ENCODE measurements around the gene FBXO42. TPM values are rescaled to one million over a fixed set of nuclear protein-coding genes. Genes with fewer than 3 reads are reported as not detected.
A peak's percentile ranks its signal among the peaks of the same experiment; 100 is the strongest.
"Not testable (repeated sequence)": the region's sequence is repeated elsewhere in the genome, so short reads cannot be mapped to it uniquely, and the experiment has no call there.

The FBXO42 gene
- total and polyA plus RNA-seq, 10 donors: 8.6 to 30.2 (median 20.1) TPM

DNA sequence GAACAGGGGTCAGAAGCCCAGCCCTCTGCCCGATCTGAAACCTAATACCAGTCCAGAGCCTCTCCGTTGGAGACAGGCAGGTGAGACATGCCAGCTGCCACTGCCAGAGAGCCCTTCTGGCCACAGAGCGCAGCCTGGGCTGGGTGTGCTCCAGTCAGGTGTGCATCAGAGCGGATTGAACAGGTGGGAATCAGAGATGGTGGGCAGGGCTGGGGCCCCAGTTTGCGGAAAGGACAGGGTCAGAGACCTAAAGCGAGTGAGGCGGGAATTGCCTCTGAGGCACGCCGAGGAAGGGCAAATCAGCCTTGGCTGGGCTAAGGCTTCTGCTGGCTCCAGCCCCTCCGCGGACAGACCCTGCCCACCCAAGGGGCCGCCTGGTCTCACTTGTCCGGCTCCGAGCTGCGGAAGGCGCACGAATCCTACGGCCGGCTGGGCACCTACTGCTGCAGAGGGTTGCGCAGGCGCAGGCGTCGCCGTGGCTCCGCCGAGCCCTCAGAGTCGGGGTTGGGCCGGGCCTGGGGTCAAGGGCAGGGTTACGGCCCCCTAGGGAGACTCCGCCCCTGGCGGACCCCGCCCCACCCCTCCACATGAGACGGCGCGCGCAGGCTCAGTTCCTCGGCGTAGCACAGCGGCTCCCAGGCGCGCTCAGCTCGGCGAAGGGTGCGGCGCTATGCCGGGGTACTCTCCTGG is 125.6 kb downstream of the FBXO42 start:
- WGBS, 5 donors: 27 to 61% (median 30%) methylated on average over 26 to 46 of the region's 46 CpGs
- H3K9me3 ChIP-seq: peaks cover 0 to 16% (median 0%) of the 10 kb centered on the region in 8 donors

DNA sequence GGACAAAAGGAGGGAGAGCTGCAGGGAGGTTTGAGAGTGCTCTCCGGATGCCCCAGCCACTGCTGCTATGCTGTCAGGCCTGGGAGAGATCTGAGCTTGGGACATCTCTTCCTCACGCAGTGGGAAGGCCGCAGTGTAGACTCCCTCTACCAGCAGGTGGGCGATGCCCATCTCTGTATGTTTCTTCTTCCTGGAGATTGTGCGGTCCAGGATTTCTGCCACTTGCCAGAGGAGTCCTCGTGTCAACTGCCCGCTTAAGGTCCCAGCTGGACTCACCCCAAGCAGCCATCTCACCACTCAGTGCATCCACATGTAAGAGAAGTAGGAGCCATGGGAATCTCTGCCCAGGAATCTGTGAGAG is 126.2 kb downstream of the FBXO42 start:
- DNase-seq: no peak
- TF ChIP-seq, protein P1, sequence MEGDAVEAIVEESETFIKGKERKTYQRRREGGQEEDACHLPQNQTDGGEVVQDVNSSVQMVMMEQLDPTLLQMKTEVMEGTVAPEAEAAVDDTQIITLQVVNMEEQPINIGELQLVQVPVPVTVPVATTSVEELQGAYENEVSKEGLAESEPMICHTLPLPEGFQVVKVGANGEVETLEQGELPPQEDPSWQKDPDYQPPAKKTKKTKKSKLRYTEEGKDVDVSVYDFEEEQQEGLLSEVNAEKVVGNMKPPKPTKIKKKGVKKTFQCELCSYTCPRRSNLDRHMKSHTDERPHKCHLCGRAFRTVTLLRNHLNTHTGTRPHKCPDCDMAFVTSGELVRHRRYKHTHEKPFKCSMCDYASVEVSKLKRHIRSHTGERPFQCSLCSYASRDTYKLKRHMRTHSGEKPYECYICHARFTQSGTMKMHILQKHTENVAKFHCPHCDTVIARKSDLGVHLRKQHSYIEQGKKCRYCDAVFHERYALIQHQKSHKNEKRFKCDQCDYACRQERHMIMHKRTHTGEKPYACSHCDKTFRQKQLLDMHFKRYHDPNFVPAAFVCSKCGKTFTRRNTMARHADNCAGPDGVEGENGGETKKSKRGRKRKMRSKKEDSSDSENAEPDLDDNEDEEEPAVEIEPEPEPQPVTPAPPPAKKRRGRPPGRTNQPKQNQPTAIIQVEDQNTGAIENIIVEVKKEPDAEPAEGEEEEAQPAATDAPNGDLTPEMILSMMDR (IDR thresholded peaks at IDR 0.05 in 8 of 11, conservative IDR thresholded peaks at IDR 0.05 in 3 of 11): no peak
- TF ChIP-seq POLR2A (IDR thresholded peaks at IDR 0.05): no peak
- TF ChIP-seq POLR2AphosphoS5 (IDR thresholded peaks at IDR 0.05): no peak
- intact Hi-C loops (cut with DNase I; ENCODE audit: low total_unique reads): no loop called here
- Histone ChIP-seq H3K4me1 (peaks cover 0 to 26% (median 13%) of the 10 kb centered on the region in 6 donors), H3K36me3 (peaks cover 0 to 12% (median 0%) of the 10 kb centered on the region in 6 donors), H3K9me3 (peaks cover 0 to 16% (median 0%) of the 10 kb centered on the region in 8 donors), H3K4me3 (peak overlapping the region in 1 of 8 donors; percentile 53), H3K27me3 (replicated peaks in 1 of 7) (peaks cover 0 to 42% (median 19%) of the 10 kb centered on the region in 7 donors), H3K27ac (no peak overlapping the region)
- WGBS, 5 donors: 91 to 99% (median 94%) methylated on average over 7 of the region's 7 CpGs

More for the DNA sequence above, 125.6 kb downstream of the FBXO42 start:
- Histone ChIP-seq H3K27me3 (replicated peaks in 1 of 7) (peaks cover 0 to 42% (median 19%) of the 10 kb centered on the region in 7 donors), H3K4me1 (peaks cover 0 to 26% (median 13%) of the 10 kb centered on the region in 6 donors), H3K36me3 (peaks cover 0 to 17% (median 0%) of the 10 kb centered on the region in 6 donors), H3K27ac (no peak overlapping the region), H3K4me3 (peak overlapping the region in 5 of 8 donors; percentile 4 to 53 (median 11))
- TF ChIP-seq POLR2A (IDR thresholded peaks at IDR 0.05) (no peak), POLR2AphosphoS5 (IDR thresholded peaks at IDR 0.05) (peak; percentile 26 to 74 (median 70))
- DNase-seq: no peak
- intact Hi-C loops (cut with DNase I; ENCODE audit: low total_unique reads): no loop called here

DNA sequence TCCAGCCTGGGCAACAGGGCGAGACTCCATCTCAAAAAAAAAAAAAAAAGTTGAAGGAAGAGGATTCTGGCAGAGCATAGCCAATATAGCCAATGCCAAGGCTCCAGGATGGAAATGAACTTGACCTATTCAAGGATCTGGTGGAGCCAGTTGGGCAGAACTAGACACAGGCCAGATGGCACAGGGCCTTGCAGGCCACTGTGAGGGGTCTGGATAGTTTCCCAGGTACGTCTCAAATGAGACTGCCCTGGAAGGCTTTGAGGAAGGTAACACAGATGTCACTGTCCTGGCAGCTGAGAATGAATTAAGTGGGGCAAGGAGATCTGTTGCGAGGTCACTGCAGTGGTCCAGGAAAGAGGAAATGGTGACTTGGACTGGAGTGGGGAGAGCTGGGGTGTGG is 127.8 kb downstream of the FBXO42 start:
- Histone ChIP-seq H3K36me3 (no peaks in the 10 kb centered on the region), H3K27ac (no peak overlapping the region), H3K4me1 (peaks cover 0 to 33% (median 13%) of the 10 kb centered on the region in 6 donors), H3K4me3 (no peak overlapping the region), H3K9me3 (peaks cover 0 to 16% (median 0%) of the 10 kb centered on the region in 8 donors), H3K27me3 (replicated peaks in 1 of 7) (peaks cover 0 to 42% (median 19%) of the 10 kb centered on the region in 7 donors)
- DNase-seq: no peak
- intact Hi-C loops (cut with DNase I; ENCODE audit: low total_unique reads): no loop called here
- TF ChIP-seq, protein P1 (IDR thresholded peaks at IDR 0.05 in 8 of 11, conservative IDR thresholded peaks at IDR 0.05 in 3 of 11): no peak
- TF ChIP-seq POLR2AphosphoS5 (IDR thresholded peaks at IDR 0.05) (no peak), POLR2A (IDR thresholded peaks at IDR 0.05) (no peak)
- WGBS, 5 donors: 59 to 83% (median 61%) methylated on average over 3 of the region's 3 CpGs

DNA sequence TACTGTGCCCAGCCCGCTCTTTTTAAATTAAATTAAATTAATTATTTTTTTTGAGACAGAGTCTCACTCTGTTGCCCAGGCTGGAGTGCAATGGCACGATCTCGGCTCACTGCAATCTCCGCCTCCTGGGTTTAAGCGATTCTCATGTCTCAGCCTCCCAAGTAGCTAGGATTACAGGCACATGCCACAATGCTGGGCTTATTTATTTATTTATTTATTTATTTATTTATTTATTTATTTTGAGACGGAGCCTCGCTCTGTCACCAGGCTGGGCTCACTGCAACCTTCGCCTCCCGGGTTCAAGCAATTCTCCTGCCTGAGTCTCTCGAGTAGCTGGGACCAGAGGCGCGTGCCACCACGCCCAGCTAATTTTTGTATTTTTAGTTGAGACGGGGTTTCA is 129.6 kb downstream of the FBXO42 start:
- intact Hi-C loops (cut with DNase I; ENCODE audit: low total_unique reads); H3K27ac ChIP-seq; DNase-seq; H3K4me3 ChIP-seq; H3K36me3 ChIP-seq: not testable (repeated sequence)
- H3K27me3 ChIP-seq (replicated peaks in 1 of 7): peaks cover 0 to 28% (median 14%) of the 10 kb centered on the region in 7 donors
- peaks cover 0 to 29% (median 9%) of the 10 kb centered on the region in 6 donors for H3K4me1 ChIP-seq
- WGBS, 5 donors: 91 to 96% (median 95%) methylated on average over 14 of the region's 14 CpGs
- H3K9me3 ChIP-seq: peaks cover 0 to 16% (median 0%) of the 10 kb centered on the region in 8 donors

DNA sequence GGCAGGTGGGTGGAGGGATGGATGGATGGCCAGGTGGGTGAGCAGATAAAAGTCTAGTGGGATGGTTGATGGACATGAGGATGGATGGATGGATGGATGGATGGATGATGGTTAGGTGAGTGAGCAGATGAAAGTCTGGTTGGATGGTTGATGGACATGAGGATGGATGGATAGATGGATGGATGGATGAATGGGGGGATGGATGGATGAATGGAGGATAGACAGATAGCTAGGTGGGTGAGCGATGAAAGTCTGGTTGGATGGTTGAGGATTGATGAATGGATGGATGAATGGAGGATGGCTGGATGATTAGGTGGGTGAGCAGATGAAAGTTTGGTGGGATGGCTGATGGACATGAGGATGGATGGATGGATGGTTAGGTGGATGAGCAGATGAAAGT is 130.8 kb downstream of the FBXO42 start:
- Histone ChIP-seq H3K9me3 (peaks cover 0 to 7% (median 0%) of the 10 kb centered on the region in 8 donors), H3K27ac (no peak overlapping the region), H3K4me1 (peaks cover 1 to 29% (median 11%) of the 10 kb centered on the region in 6 donors), H3K27me3 (replicated peaks in 1 of 7) (peaks cover 0 to 16% (median 2%) of the 10 kb centered on the region in 7 donors), H3K36me3 (no peaks in the 10 kb centered on the region), H3K4me3 (no peak overlapping the region)
- no peak for DNase-seq
- TF ChIP-seq POLR2AphosphoS5 (IDR thresholded peaks at IDR 0.05) (no peak), POLR2A (IDR thresholded peaks at IDR 0.05) (no peak)
- TF ChIP-seq, protein P1 (IDR thresholded peaks at IDR 0.05 in 8 of 11, conservative IDR thresholded peaks at IDR 0.05 in 3 of 11): no peak
- WGBS, 5 donors: 94 to 100% (median 98%) methylated on average over 1 of the region's 1 CpG
- intact Hi-C loops (cut with DNase I; ENCODE audit: low total_unique reads): no loop called here

All from spleen (tissue), 11 donors.